Upper lobe of left lung (tissue), 6 donors: ENCODE measurements around the gene OR5AC2. TPM values are rescaled to one million over a fixed set of nuclear protein-coding genes. Genes with fewer than 3 reads are reported as not detected.

Source experiments
- ATAC-seq, 2 donors: fragments of 200-7000 bp; cut with Tn5 transposase; one replicate each; pipeline ENCODE4 v1.9.1; 2022; ENCODE audit warnings: mild to moderate bottlenecking in 2 of 2, moderate library complexity in 2 of 2; ENCODE audit not compliant: low FRiP score in 2 of 2
- DNase-seq, 2 donors: peaks; one replicate each; pipeline ENCODE4 v3.0.0-alpha.2; 2019 to 2020
- H3K27ac ChIP-seq, 4 donors: fragments of 200-600 bp; sonication (generic); one replicate each; pipeline ENCODE4 v1.5.1; 2016 to 2019
- H3K27me3 ChIP-seq, 4 donors: fragments of 200-600 bp; sonication (generic); one replicate each; pipeline ENCODE4 v1.5.1; 2017 to 2019
- H3K36me3 ChIP-seq, 4 donors: fragments of 200-600 bp; sonication (generic); one replicate each; pipeline ENCODE4 v1.5.1; 2016 to 2019
- H3K4me1 ChIP-seq, 4 donors: fragments of 200-600 bp; sonication (generic); one replicate each; pipeline ENCODE4 v1.5.1; 2018 to 2019
- H3K4me3 ChIP-seq, 4 donors: fragments of 200-600 bp; sonication (generic); one replicate each; pipeline ENCODE4 v1.5.1; 2017 to 2019; ENCODE audit warnings: mild to moderate bottlenecking in 2 of 4, moderate library complexity in 1 of 4
- H3K9me3 ChIP-seq, 4 donors: fragments of 200-600 bp; sonication (generic); one replicate each; pipeline ENCODE4 v1.5.1; 2018 to 2019
- CTCF ChIP-seq, 6 experiments: fragments of 450-650 bp in 4 of 6; fragments of 200-600 bp in 2 of 6; sonication (generic) in 2 of 6; IDR thresholded peaks; one replicate each; pipeline ENCODE4 v1.5.1; 2016 to 2019; ENCODE audit warnings: antibody characterized with exemption in 6 of 6
- EP300 ChIP-seq, 4 donors: sonication (generic); formaldehyde crosslinking; IDR thresholded peaks; one replicate each; pipeline ENCODE4 v1.5.1; 2017; ENCODE audit warnings: antibody characterized with exemption in 4 of 4, control low read depth in 2 of 4
- POLR2A ChIP-seq, 4 donors: fragments of 450-650 bp; IDR thresholded peaks; one replicate each; pipeline ENCODE4 v1.5.1; 2016 to 2017; ENCODE audit warnings: antibody characterized with exemption in 4 of 4, mild to moderate bottlenecking in 2 of 4
- POLR2AphosphoS5 ChIP-seq, 2 donors: sonication (generic); formaldehyde crosslinking; IDR thresholded peaks; one replicate each; pipeline ENCODE4 v1.5.1; 2017; ENCODE audit warnings: antibody characterized with exemption in 2 of 2
- WGBS, 2 donors: methylation state at CpG; one replicate each; pipeline ENCODE4 v1.1.5; 2017 to 2018; 5-methylcytosine and 5-hydroxymethylcytosine counted together
- total RNA-seq, 6 donors: library from RNA; depleted of rRNA in 4 of 6; stranded (reverse); fragments of >200 nt in 4 of 6; gene quantifications; one replicate each; pipeline versions ENCODE4 v1.1.0 to v1.2.1, GENCODE V29; 2016 to 2021
- donor health status: DM: no; HTN: no; CAD: no; lungs with moderate emphysema.
- donor health status: DM: no; HTN: yes; CAD: no; lungs with severe emphysema.

OR5AC2 gene
- total RNA-seq, 6 donors from 2014 or later: not detected

- Histone ChIP-seq H3K27ac (no peak overlapping the region), H3K4me3 (no peak overlapping the region), H3K4me1 (no peaks in the 10 kb centered on the region), H3K27me3 (no peaks in the 10 kb centered on the region), H3K36me3 (no peaks in the 10 kb centered on the region), H3K9me3 (no peaks in the 10 kb centered on the region)
- ATAC-seq (no peak), DNase-seq (no peak)
- WGBS, 2 donors: 27 to 30% methylated on average over 7 of the region's 7 CpGs
- TF ChIP-seq POLR2AphosphoS5 (IDR thresholded peaks at IDR 0.05) (no peak), CTCF (IDR thresholded peaks at IDR 0.05) (no peak), POLR2A (IDR thresholded peaks at IDR 0.05) (no peak), EP300 (IDR thresholded peaks at IDR 0.05) (no peak)
Measured at GRCh38 chr3:98058244-98058960, 28.6 kb upstream of the OR5AC2 start.

DNA sequence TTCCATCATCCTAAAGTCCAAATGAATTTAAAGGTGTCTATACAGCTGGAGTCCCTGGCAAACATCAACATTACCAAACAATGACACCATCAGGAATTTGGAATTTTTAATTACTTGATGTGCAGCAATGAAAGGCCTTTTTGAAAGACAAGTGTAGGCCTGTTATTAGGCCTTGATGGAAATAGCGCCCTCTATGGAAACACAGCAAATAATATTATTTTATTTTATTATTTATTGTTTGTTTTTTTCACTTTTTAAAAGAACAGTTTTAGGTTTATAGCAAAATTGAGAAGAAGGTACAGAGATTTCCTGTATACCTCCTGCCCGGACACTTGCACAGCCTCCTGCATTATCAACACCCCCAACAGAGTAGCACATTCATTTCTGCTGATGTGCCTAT lies 18.1 kb upstream of the OR5AC2 start:
- TF ChIP-seq EP300 (IDR thresholded peaks at IDR 0.05) (no peak), POLR2A (IDR thresholded peaks at IDR 0.05) (no peak), POLR2AphosphoS5 (IDR thresholded peaks at IDR 0.05) (no peak), CTCF (IDR thresholded peaks at IDR 0.05) (no peak)
- ATAC-seq (no peak), DNase-seq (no peak)
- Histone ChIP-seq H3K4me1 (no peaks in the 10 kb centered on the region), H3K36me3 (no peaks in the 10 kb centered on the region), H3K9me3 (no peaks in the 10 kb centered on the region), H3K27ac (no peak overlapping the region), H3K27me3 (no peaks in the 10 kb centered on the region), H3K4me3 (no peak overlapping the region)
- WGBS, 2 donors: 52 to 56% methylated on average over 2 of the region's 2 CpGs

GRCh38 chr3:98070840-98071239 lies 16.1 kb upstream of the OR5AC2 start:
- Histone ChIP-seq H3K9me3 (no peaks in the 10 kb centered on the region), H3K27ac (no peak overlapping the region), H3K27me3 (no peaks in the 10 kb centered on the region), H3K4me1 (no peaks in the 10 kb centered on the region), H3K36me3 (no peaks in the 10 kb centered on the region), H3K4me3 (no peak overlapping the region)
- WGBS, 2 donors: 17 to 43% methylated on average over 2 of the region's 2 CpGs
- no peak for ATAC-seq
- DNase-seq: no peak
- TF ChIP-seq POLR2AphosphoS5 (IDR thresholded peaks at IDR 0.05): no peak

DNA sequence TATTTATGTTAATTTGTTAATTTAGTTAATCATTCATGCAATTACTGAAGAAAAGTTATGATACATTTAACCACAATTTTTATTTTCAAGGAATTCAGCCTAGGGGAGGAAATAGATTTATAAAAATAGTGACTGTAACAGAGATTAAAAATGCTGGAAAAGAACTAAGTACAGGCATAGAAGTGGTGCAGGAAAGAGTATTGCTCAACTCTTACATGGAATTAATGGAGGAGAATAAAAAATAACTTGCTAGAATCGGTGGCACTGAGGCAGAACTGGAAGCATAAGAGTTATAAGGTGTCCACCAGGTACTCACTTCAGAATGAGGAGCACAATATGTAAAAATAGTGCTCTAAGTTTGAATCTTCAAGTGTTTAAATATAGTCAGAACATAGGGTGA lies 13.5 kb upstream of the OR5AC2 start:
- no peak for DNase-seq
- no peaks in the 10 kb centered on the region for H3K36me3 ChIP-seq
- TF ChIP-seq CTCF (IDR thresholded peaks at IDR 0.05) (no peak), POLR2AphosphoS5 (IDR thresholded peaks at IDR 0.05) (no peak), EP300 (IDR thresholded peaks at IDR 0.05) (no peak), POLR2A (IDR thresholded peaks at IDR 0.05) (no peak)
- no peak for ATAC-seq
- H3K9me3 ChIP-seq: no peaks in the 10 kb centered on the region
- no peaks in the 10 kb centered on the region for H3K4me1 ChIP-seq
- no peak overlapping the region for H3K27ac ChIP-seq
- WGBS, 2 donors: 2 to 35% methylated on average over 1 of the region's 1 CpG
- no peaks in the 10 kb centered on the region for H3K27me3 ChIP-seq
- H3K4me3 ChIP-seq: no peak overlapping the region

DNA sequence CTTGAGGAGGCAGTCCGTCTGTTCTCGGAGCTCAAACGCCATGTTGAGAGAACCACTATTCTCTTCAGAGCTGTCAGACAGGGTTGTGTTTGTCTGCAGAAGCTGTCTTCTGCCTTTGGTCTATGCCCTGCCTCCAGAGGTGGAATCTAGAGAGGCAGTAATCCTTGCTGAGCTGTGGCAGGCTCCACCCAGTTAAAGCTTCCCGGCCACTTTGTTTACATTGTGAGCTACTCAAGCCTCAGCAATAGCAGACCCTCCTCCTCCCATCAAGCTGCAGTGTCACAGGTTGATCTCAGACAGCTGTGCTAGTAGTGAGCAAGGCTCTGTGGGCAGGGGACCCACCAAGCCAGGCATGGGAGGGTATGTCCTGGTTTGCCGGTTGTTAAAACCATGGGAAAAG lies 8.9 kb downstream of the OR5AC2 start:
- Histone ChIP-seq H3K27me3 (no peaks in the 10 kb centered on the region), H3K4me1 (no peaks in the 10 kb centered on the region), H3K27ac (no peak overlapping the region), H3K9me3 (no peaks in the 10 kb centered on the region), H3K4me3 (no peak overlapping the region), H3K36me3 (no peaks in the 10 kb centered on the region)
- ATAC-seq (no peak), DNase-seq (no peak)
- 65 to 100% methylated on average over 1 to 5 of the region's 5 CpGs for WGBS, 2 donors
- TF ChIP-seq POLR2AphosphoS5 (IDR thresholded peaks at IDR 0.05): no peak
- TF ChIP-seq EP300 (IDR thresholded peaks at IDR 0.05): no peak
- no peak for TF ChIP-seq POLR2A (IDR thresholded peaks at IDR 0.05)
- TF ChIP-seq CTCF (IDR thresholded peaks at IDR 0.05): no peak
